OCI-LY7 (cell line): ENCODE data around the gene MACROD2. TPM values are rescaled to one million over a fixed set of nuclear protein-coding genes. Genes with fewer than 3 reads are reported as not detected.

Experiments
- BruUV-seq: library from RNA; stranded (reverse); fragments of 400-500 nt; replicated peaks from 2 replicates; lab custom pipeline; 2021; lab: Mats Ljungman, UMichigan
- CTCF ChIA-PET: fragments of 300-600 bp; sonication (Branson Sonifier 250); formaldehyde crosslinking; loops from one replicate; lab custom pipeline; 2022; ENCODE audit warnings: antibody characterized with exemption; ENCODE audit not compliant: unreplicated experiment; lab: Charles Lee
- POLR2A ChIA-PET: fragments of 300-600 bp; sonication (Branson Sonifier 250); formaldehyde crosslinking; loops from one replicate; lab custom pipeline; 2022; ENCODE audit warnings: antibody characterized with exemption; lab: Charles Lee
- DNase-seq: peaks from one replicate; pipeline ENCODE4 v3.0.0-alpha.2; 2015; ENCODE audit warnings: low spot score
- H2AFZ ChIP-seq: fragments of 200-600 bp; sonication (generic), shearing (Covaris generic); 2 replicates; pipeline ENCODE4 v1.6.1; 2014; ENCODE audit warnings: mild to moderate bottlenecking, antibody characterized with exemption, low read length, moderate library complexity
- H3K27ac ChIP-seq: fragments of 200-600 bp; sonication (generic); 2 replicates; pipeline ENCODE4 v1.5.1; 2014; ENCODE audit warnings: mixed run types, low read depth, mild to moderate bottlenecking, moderate library complexity, low read length, inconsistent platforms; ENCODE audit not compliant: poor library complexity, severe bottlenecking
- H3K36me3 ChIP-seq: fragments of 200-600 bp; sonication (generic); 2 replicates; pipeline ENCODE4 v1.6.1; 2014; ENCODE audit warnings: mild to moderate bottlenecking, antibody characterized with exemption, low read length, moderate library complexity, mixed read lengths; ENCODE audit not compliant: insufficient read depth
- H3K4me1 ChIP-seq: fragments of 200-600 bp; sonication (generic); 2 replicates; pipeline ENCODE4 v1.5.1; 2014; ENCODE audit warnings: mild to moderate bottlenecking, low read length; ENCODE audit not compliant: insufficient read depth, poor library complexity, severe bottlenecking
- H3K4me2 ChIP-seq: fragments of 200-600 bp; sonication (generic); 2 replicates; pipeline ENCODE4 v1.6.1; 2014; ENCODE audit warnings: mild to moderate bottlenecking, low read length
- H3K4me3 ChIP-seq: fragments of 200-600 bp; sonication (generic); 2 replicates; pipeline ENCODE4 v1.5.1; 2014; ENCODE audit warnings: mild to moderate bottlenecking, low read depth, low read length; ENCODE audit not compliant: poor library complexity, severe bottlenecking
- H3K79me2 ChIP-seq: fragments of 200-600 bp; sonication (generic); 2 replicates; pipeline ENCODE4 v1.6.1; 2016; ENCODE audit warnings: low read depth, mild to moderate bottlenecking, low read length, moderate library complexity, mixed read lengths; ENCODE audit not compliant: insufficient read depth
- H3K9me2 ChIP-seq: fragments of 200-600 bp; sonication (generic); 2 replicates; pipeline ENCODE4 v1.6.1; 2016; ENCODE audit warnings: mild to moderate bottlenecking, low read length, mixed read lengths; ENCODE audit not compliant: insufficient read depth
- H3K9me3 ChIP-seq: fragments of 200-600 bp; sonication (generic); 2 replicates; pipeline ENCODE4 v1.6.1; 2014; ENCODE audit warnings: mild to moderate bottlenecking, mixed run types, low read length, mixed read lengths
- H4K20me1 ChIP-seq: fragments of 200-600 bp; sonication (generic); 2 replicates; pipeline ENCODE4 v1.6.1; 2014; ENCODE audit warnings: mild to moderate bottlenecking, antibody characterized with exemption, low read length, moderate library complexity, mixed read lengths; ENCODE audit not compliant: insufficient read depth
- CTCF ChIP-seq: fragments of 200-600 bp; sonication (generic); conservative IDR thresholded peaks from 2 replicates; pipeline ENCODE4 v1.5.1; 2014; ENCODE audit warnings: mild to moderate bottlenecking, antibody characterized with exemption, low read length, moderate library complexity, mixed read lengths
- EZH2phosphoT487 ChIP-seq: fragments of 200-600 bp; sonication (generic); IDR thresholded peaks from 2 replicates; pipeline ENCODE4 v1.6.1; 2018; ENCODE audit warnings: low read depth, borderline replicate concordance, mild to moderate bottlenecking, mixed run types, antibody characterized with exemption, low read length, moderate library complexity, mixed read lengths
- intact Hi-C: fragments of 100-400 bp; cut with micrococcal nuclease; formaldehyde crosslinking; loops from one replicate; pipeline ENCODE4 v1.10.0; 2022; ENCODE audit not compliant: unreplicated experiment
- total RNA-seq, 2 experiments: library from RNA; depleted of rRNA in 1 of 2; stranded (reverse); fragments of >200 nt in 1 of 2; shearing (Covaris generic) in 1 of 2; gene quantifications; 2 replicates each; pipeline ENCODE4 v1.2.3, GENCODE V29; 2014 to 2022

The MACROD2 gene
- total RNA-seq, 2 experiments from 2014 or later, result 0.09 to 4.5 TPM

GRCh38 chr20:15618110-15618509 is 1622.8 kb downstream of the MACROD2 start:
- no peak overlapping the region for H3K4me2 ChIP-seq
- H3K4me1 ChIP-seq, result no peaks in the 10 kb centered on the region
- H3K9me3 ChIP-seq, result no peaks in the 10 kb centered on the region
- H3K27ac ChIP-seq, result no peak overlapping the region
- intact Hi-C loops, result no loop called here
- no peak overlapping the region for H2AFZ ChIP-seq
- POLR2A ChIA-PET, result interaction anchor here (0.6 kb wide), 1 partner anchor 18 kb away, joined by 3 read pairs; no protein-coding TSS in a partner anchor
- no peaks in the 10 kb centered on the region for H3K9me2 ChIP-seq
- H3K4me3 ChIP-seq, result no peak overlapping the region
- no peaks in the 10 kb centered on the region for H4K20me1 ChIP-seq
- no TSS peak for BruUV-seq
- CTCF ChIA-PET, result no interaction called here
- no peaks in the 10 kb centered on the region for H3K79me2 ChIP-seq
- TF ChIP-seq EZH2phosphoT487 (no peak), CTCF (no peak)
- no peaks in the 10 kb centered on the region for H3K36me3 ChIP-seq
- DNase-seq, result no peak

- no peak for DNase-seq
- Histone ChIP-seq H3K4me1 (no peaks in the 10 kb centered on the region), H3K27ac (no peak overlapping the region), H3K9me2 (no peaks in the 10 kb centered on the region), H2AFZ (no peak overlapping the region), H3K79me2 (no peaks in the 10 kb centered on the region), H3K36me3 (no peaks in the 10 kb centered on the region), H4K20me1 (no peaks in the 10 kb centered on the region), H3K9me3 (no peaks in the 10 kb centered on the region), H3K4me2 (no peak overlapping the region), H3K4me3 (no peak overlapping the region)
- TF ChIP-seq EZH2phosphoT487 (no peak), CTCF (no peak)
- CTCF ChIA-PET, result no interaction called here
- POLR2A ChIA-PET, result interaction anchor here (0.6 kb wide), 1 partner anchor 17 kb away, joined by 3 read pairs; no protein-coding TSS in a partner anchor
- intact Hi-C loops, result no loop called here
- no TSS peak for BruUV-seq
Observed at GRCh38 chr20:15618912-15619311, 1623.6 kb downstream of the MACROD2 start.

- TF ChIP-seq CTCF (no peak), EZH2phosphoT487 (no peak)
- Histone ChIP-seq H3K9me2 (no peaks in the 10 kb centered on the region), H4K20me1 (no peaks in the 10 kb centered on the region), H2AFZ (no peak overlapping the region), H3K4me1 (no peaks in the 10 kb centered on the region), H3K79me2 (no peaks in the 10 kb centered on the region), H3K36me3 (no peaks in the 10 kb centered on the region), H3K9me3 (no peaks in the 10 kb centered on the region), H3K4me2 (no peak overlapping the region), H3K4me3 (no peak overlapping the region), H3K27ac (no peak overlapping the region)
- POLR2A ChIA-PET, result no interaction called here
- no peak for DNase-seq
- no TSS peak for BruUV-seq
- intact Hi-C loops, result no loop called here
- CTCF ChIA-PET, result no interaction called here
Observed at GRCh38 chr20:15619341-15619740, 1624.0 kb downstream of the MACROD2 start.
